ENCODE measurements around the gene SETD4. TPM values are rescaled to one million over a fixed set of nuclear protein-coding genes. Genes with fewer than 3 reads are reported as not detected.

Gene SETD4
- total RNA-seq, 1 donor from 2014 or later: 23.2 TPM

GRCh38 chr21:35995522-35996088 lies 64.7 kb downstream of the SETD4 start:
- Mint-ChIP-seq H3K4me1 (peaks cover 2% of the 10 kb centered on the region), H3K4me3 (no peak overlapping the region), H3K27me3 (peaks cover 9% of the 10 kb centered on the region), H3K36me3 (ENCODE audit: low read depth) (no peaks in the 10 kb centered on the region), H3K9me3 (no peaks in the 10 kb centered on the region), H3K27ac (no peak overlapping the region)
- intact Hi-C loops (cut with micrococcal nuclease): no loop called here
- no peak for DNase-seq

GRCh38 chr21:35994613-35995012 lies 65.7 kb downstream of the SETD4 start:
- H3K4me3 Mint-ChIP-seq: no peak overlapping the region
- peaks cover 2% of the 10 kb centered on the region for H3K4me1 Mint-ChIP-seq
- peaks cover 7% of the 10 kb centered on the region for H3K27me3 Mint-ChIP-seq
- intact Hi-C loops (cut with micrococcal nuclease): no loop called here
- H3K27ac Mint-ChIP-seq: no peak overlapping the region
- no peak for DNase-seq
- no peaks in the 10 kb centered on the region for H3K36me3 Mint-ChIP-seq (ENCODE audit: low read depth)
- H3K9me3 Mint-ChIP-seq: no peaks in the 10 kb centered on the region

GRCh38 chr21:35993875-35994490 lies 66.3 kb downstream of the SETD4 start:
- H3K27me3 Mint-ChIP-seq: peaks cover 7% of the 10 kb centered on the region
- intact Hi-C loops (cut with micrococcal nuclease): no loop called here
- H3K4me3 Mint-ChIP-seq: no peak overlapping the region
- H3K4me1 Mint-ChIP-seq: peaks cover 2% of the 10 kb centered on the region
- no peaks in the 10 kb centered on the region for H3K36me3 Mint-ChIP-seq (ENCODE audit: low read depth)
- no peak for DNase-seq
- no peaks in the 10 kb centered on the region for H3K9me3 Mint-ChIP-seq
- H3K27ac Mint-ChIP-seq: no peak overlapping the region

- Mint-ChIP-seq H3K27ac (no peak overlapping the region), H3K4me1 (peaks cover under 1% of the 10 kb centered on the region), H3K27me3 (peaks cover 6% of the 10 kb centered on the region), H3K9me3 (no peaks in the 10 kb centered on the region), H3K36me3 (ENCODE audit: low read depth) (no peaks in the 10 kb centered on the region), H3K4me3 (no peak overlapping the region)
- intact Hi-C loops (cut with micrococcal nuclease): no loop called here
- DNase-seq: no peak
These were observed 69.2 kb downstream of the SETD4 start for GRCh38 chr21:35991131-35991530.

GRCh38 chr21:35990609-35991008 lies 69.7 kb downstream of the SETD4 start:
- no peak overlapping the region for H3K4me3 Mint-ChIP-seq
- H3K27me3 Mint-ChIP-seq: peaks cover 7% of the 10 kb centered on the region

GRCh38 chr21:35989138-35989735 lies 71.1 kb downstream of the SETD4 start:
- intact Hi-C loops (cut with micrococcal nuclease): no loop called here
- H3K36me3 Mint-ChIP-seq (ENCODE audit: low read depth): no peaks in the 10 kb centered on the region
- no peaks in the 10 kb centered on the region for H3K9me3 Mint-ChIP-seq
- H3K4me1 Mint-ChIP-seq: no peaks in the 10 kb centered on the region
- H3K4me3 Mint-ChIP-seq: no peak overlapping the region
- H3K27ac Mint-ChIP-seq: no peak overlapping the region
- DNase-seq: no peak
- H3K27me3 Mint-ChIP-seq: peaks cover 7% of the 10 kb centered on the region

More at GRCh38 chr21:35990609-35991008, 69.7 kb downstream of the SETD4 start:
- Mint-ChIP-seq H3K36me3 (ENCODE audit: low read depth) (no peaks in the 10 kb centered on the region), H3K9me3 (no peaks in the 10 kb centered on the region), H3K27ac (no peak overlapping the region), H3K4me1 (no peaks in the 10 kb centered on the region)
- intact Hi-C loops (cut with micrococcal nuclease): no loop called here
- no peak for DNase-seq

GRCh38 chr21:35988416-35989137 lies 71.7 kb downstream of the SETD4 start:
- intact Hi-C loops (cut with micrococcal nuclease): no loop called here
- Mint-ChIP-seq H3K4me3 (no peak overlapping the region), H3K9me3 (no peaks in the 10 kb centered on the region), H3K36me3 (ENCODE audit: low read depth) (no peaks in the 10 kb centered on the region), H3K27ac (no peak overlapping the region), H3K27me3 (peaks cover 7% of the 10 kb centered on the region), H3K4me1 (no peaks in the 10 kb centered on the region)
- DNase-seq: no peak

- no peak for DNase-seq
- no peak overlapping the region for H3K27ac Mint-ChIP-seq
- no peak overlapping the region for H3K4me3 Mint-ChIP-seq
- no peaks in the 10 kb centered on the region for H3K9me3 Mint-ChIP-seq
- intact Hi-C loops (cut with micrococcal nuclease): no loop called here
- no peaks in the 10 kb centered on the region for H3K36me3 Mint-ChIP-seq (ENCODE audit: low read depth)
- H3K4me1 Mint-ChIP-seq: no peaks in the 10 kb centered on the region
- H3K27me3 Mint-ChIP-seq: peaks cover 8% of the 10 kb centered on the region
These were observed 72.9 kb downstream of the SETD4 start for GRCh38 chr21:35987475-35987874.

GRCh38 chr21:35984654-35985361 lies 75.5 kb downstream of the SETD4 start:
- Mint-ChIP-seq H3K27ac (no peak overlapping the region), H3K4me3 (no peak overlapping the region), H3K36me3 (ENCODE audit: low read depth) (no peaks in the 10 kb centered on the region), H3K9me3 (no peaks in the 10 kb centered on the region), H3K27me3 (peaks cover 9% of the 10 kb centered on the region), H3K4me1 (no peaks in the 10 kb centered on the region)
- intact Hi-C loops (cut with micrococcal nuclease): no loop called here
- no peak for DNase-seq

Other genes with a start within 250 kb of the SETD4 start
- gene CBR1, start 9.5 kb upstream of the SETD4 start, total RNA-seq: 60.0 and 63.8 TPM in 2 replicates
- gene CBR3, start 74.6 kb upstream of the SETD4 start, total RNA-seq: 17.2 and 19.8 TPM in 2 replicates
- gene DOP1B, start 96.3 kb upstream of the SETD4 start, total RNA-seq: 16.0 and 17.5 TPM in 2 replicates